SU-DHL-6 (cell line): ENCODE results near the gene TMED1.
"Not testable (repeated sequence)": the region's sequence is repeated elsewhere in the genome, so short reads cannot be mapped to it uniquely, and the experiment has no call there.

Source experiments
- H2AFZ ChIP-seq: fragments of 200-600 bp; sonication (generic); 2 replicates; pipeline ENCODE4 v1.6.1; 2014; ENCODE audit warnings: low read depth, mild to moderate bottlenecking, moderate library complexity, mixed read lengths, antibody characterized with exemption, low read length; ENCODE audit not compliant: severe bottlenecking
- H3F3A ChIP-seq: fragments of 200-600 bp; shearing (Covaris generic); 2 replicates; pipeline ENCODE4 v1.6.0; 2016; ENCODE audit warnings: antibody characterized with exemption, mild to moderate bottlenecking; ENCODE audit not compliant: insufficient read depth
- H3K27ac ChIP-seq: fragments of 200-600 bp; sonication (generic); 2 replicates; pipeline ENCODE4 v1.5.1; 2016; ENCODE audit warnings: low read depth, mild to moderate bottlenecking, low read length, moderate library complexity, mixed read lengths
- H3K27me3 ChIP-seq: fragments of 200-600 bp; sonication (generic), shearing (Covaris generic); 2 replicates; pipeline ENCODE4 v1.6.0; 2014; ENCODE audit warnings: mild to moderate bottlenecking, low read length
- H3K36me3 ChIP-seq: fragments of 200-600 bp; sonication (generic); 2 replicates; pipeline ENCODE4 v1.6.1; 2014; ENCODE audit warnings: mild to moderate bottlenecking, low read length, mixed read lengths
- H3K4me2 ChIP-seq: fragments of 300-600, 200-600 bp; shearing (Covaris generic), sonication (generic); 2 replicates; pipeline ENCODE4 v1.6.0; 2014; ENCODE audit warnings: low read length, low read depth, mild to moderate bottlenecking; ENCODE audit not compliant: poor library complexity, severe bottlenecking
- H3K4me3 ChIP-seq: fragments of 200-600 bp; sonication (generic); 2 replicates; pipeline ENCODE4 v1.5.1; 2014; ENCODE audit warnings: antibody characterized with exemption, low read length, mild to moderate bottlenecking, mixed read lengths; ENCODE audit not compliant: insufficient read depth, poor library complexity, severe bottlenecking
- H3K79me2 ChIP-seq: fragments of 200-600 bp; sonication (generic); 2 replicates; pipeline ENCODE4 v1.6.1; 2014; ENCODE audit warnings: mild to moderate bottlenecking, low read length, moderate library complexity; ENCODE audit not compliant: insufficient read depth
- H3K9ac ChIP-seq: fragments of 200-600 bp; sonication (generic); 2 replicates; pipeline ENCODE4 v1.7.0; 2014; ENCODE audit warnings: mild to moderate bottlenecking, low read length
- H3K9me2 ChIP-seq: fragments of 200-600 bp; sonication (generic); replicated peaks from 2 replicates; pipeline ENCODE4 v1.6.1; 2014; ENCODE audit warnings: low read length; ENCODE audit not compliant: insufficient read depth
- H3K9me3 ChIP-seq: fragments of 200-600 bp; sonication (generic); 2 replicates; pipeline ENCODE4 v1.6.1; 2014; ENCODE audit warnings: low read length, mixed read lengths; ENCODE audit not compliant: insufficient read depth
- H4K20me1 ChIP-seq: fragments of 200-600 bp; sonication (generic); 2 replicates; pipeline ENCODE4 v1.6.1; 2014; ENCODE audit warnings: low read depth, mild to moderate bottlenecking, antibody characterized with exemption, low read length, moderate library complexity, mixed read lengths
- EZH2phosphoT487 ChIP-seq: fragments of 200-600 bp; sonication (generic), shearing (Covaris generic); conservative IDR thresholded peaks from 2 replicates; pipeline ENCODE4 v1.6.1; 2018; ENCODE audit warnings: mild to moderate bottlenecking, antibody characterized with exemption, low read length, moderate library complexity, mixed read lengths
- TF ChIP-seq, protein P1 (sequence below): fragments of 200-600 bp; sonication (generic); IDR thresholded peaks from one replicate; pipeline ENCODE4 v1.5.1; 2017; ENCODE audit warnings: antibody characterized with exemption, mild to moderate bottlenecking, low read length, moderate library complexity; ENCODE audit not compliant: insufficient read depth, poor library complexity, severe bottlenecking

The TMED1 gene

DNA sequence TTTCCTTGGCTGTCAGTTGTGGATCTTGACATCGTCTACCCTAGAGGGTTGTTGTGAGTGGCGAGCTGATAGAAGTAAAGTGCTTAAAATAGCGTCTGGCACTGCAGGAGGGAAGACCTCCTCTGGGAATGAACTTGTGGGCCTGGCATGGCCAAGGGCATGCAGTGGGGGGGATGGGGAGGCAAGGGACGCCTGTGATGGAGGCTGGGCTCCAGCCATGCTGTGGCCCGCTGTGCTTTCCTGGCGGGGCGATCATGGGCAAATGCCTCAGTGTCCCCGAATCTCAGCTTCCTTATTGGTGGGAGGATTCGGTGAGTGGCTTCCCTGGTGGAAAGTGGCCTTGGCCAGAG is 46.1 kb upstream of the TMED1 start:
- no peak overlapping the region for H2AFZ ChIP-seq
- H3K9ac ChIP-seq = no peak overlapping the region
- no peak for TF ChIP-seq EZH2phosphoT487
- TF ChIP-seq, protein P1, sequence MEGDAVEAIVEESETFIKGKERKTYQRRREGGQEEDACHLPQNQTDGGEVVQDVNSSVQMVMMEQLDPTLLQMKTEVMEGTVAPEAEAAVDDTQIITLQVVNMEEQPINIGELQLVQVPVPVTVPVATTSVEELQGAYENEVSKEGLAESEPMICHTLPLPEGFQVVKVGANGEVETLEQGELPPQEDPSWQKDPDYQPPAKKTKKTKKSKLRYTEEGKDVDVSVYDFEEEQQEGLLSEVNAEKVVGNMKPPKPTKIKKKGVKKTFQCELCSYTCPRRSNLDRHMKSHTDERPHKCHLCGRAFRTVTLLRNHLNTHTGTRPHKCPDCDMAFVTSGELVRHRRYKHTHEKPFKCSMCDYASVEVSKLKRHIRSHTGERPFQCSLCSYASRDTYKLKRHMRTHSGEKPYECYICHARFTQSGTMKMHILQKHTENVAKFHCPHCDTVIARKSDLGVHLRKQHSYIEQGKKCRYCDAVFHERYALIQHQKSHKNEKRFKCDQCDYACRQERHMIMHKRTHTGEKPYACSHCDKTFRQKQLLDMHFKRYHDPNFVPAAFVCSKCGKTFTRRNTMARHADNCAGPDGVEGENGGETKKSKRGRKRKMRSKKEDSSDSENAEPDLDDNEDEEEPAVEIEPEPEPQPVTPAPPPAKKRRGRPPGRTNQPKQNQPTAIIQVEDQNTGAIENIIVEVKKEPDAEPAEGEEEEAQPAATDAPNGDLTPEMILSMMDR = no peak
- H3K27me3 ChIP-seq = no peaks in the 10 kb centered on the region
- H3K9me3 ChIP-seq = no peaks in the 10 kb centered on the region
- H3F3A ChIP-seq = peaks cover 9% of the 10 kb centered on the region
- H3K4me3 ChIP-seq = no peak overlapping the region
- no peaks in the 10 kb centered on the region for H3K36me3 ChIP-seq
- H3K79me2 ChIP-seq = peaks cover 90% of the 10 kb centered on the region
- no peak overlapping the region for H3K4me2 ChIP-seq
- no peak overlapping the region for H3K27ac ChIP-seq
- H3K9me2 ChIP-seq = no peaks in the 10 kb centered on the region
- no peaks in the 10 kb centered on the region for H4K20me1 ChIP-seq

- H3K4me2 ChIP-seq = no peak overlapping the region
- no peaks in the 10 kb centered on the region for H3K27me3 ChIP-seq
- H3K36me3 ChIP-seq = no peaks in the 10 kb centered on the region
- H3K79me2 ChIP-seq = peaks cover 90% of the 10 kb centered on the region
- H3K4me3 ChIP-seq = no peak overlapping the region
- H3K9me2 ChIP-seq = no peaks in the 10 kb centered on the region
- no peak overlapping the region for H3K9ac ChIP-seq
- TF ChIP-seq, protein P1 = no peak
- TF ChIP-seq EZH2phosphoT487 = no peak
- H2AFZ ChIP-seq = no peak overlapping the region
- H3K9me3 ChIP-seq = no peaks in the 10 kb centered on the region
- no peaks in the 10 kb centered on the region for H4K20me1 ChIP-seq
- peaks cover 9% of the 10 kb centered on the region for H3F3A ChIP-seq
- H3K27ac ChIP-seq = no peak overlapping the region
These were observed 45.5 kb upstream of the TMED1 start for GRCh38 chr19:10881403-10882107.

GRCh38 chr19:10878253-10878652 is 42.2 kb upstream of the TMED1 start:
- no peak for TF ChIP-seq EZH2phosphoT487
- TF ChIP-seq, protein P1 = no peak

GRCh38 chr19:10877608-10878007 is 41.6 kb upstream of the TMED1 start:
- H3K36me3 ChIP-seq, H3K4me3 ChIP-seq, H3K9me2 ChIP-seq, H2AFZ ChIP-seq, H3K27me3 ChIP-seq, H3K9me3 ChIP-seq, H4K20me1 ChIP-seq: not testable (repeated sequence)
- Histone ChIP-seq H3K4me2 (peak overlapping the region; percentile 58), H3K27ac (peak overlapping the region; percentile 72), H3K9ac (peak overlapping the region; percentile 52), H3K79me2 (peaks cover 86% of the 10 kb centered on the region), H3F3A (peaks cover 14% of the 10 kb centered on the region)

More at GRCh38 chr19:10878253-10878652, 42.2 kb upstream of the TMED1 start:
- no peaks in the 10 kb centered on the region for H3K36me3 ChIP-seq
- H3K4me3 ChIP-seq = peak overlapping the region; percentile 9
- H3K9me3 ChIP-seq = no peaks in the 10 kb centered on the region
- H3K9ac ChIP-seq = peak overlapping the region; percentile 52
- H3K27me3 ChIP-seq = no peaks in the 10 kb centered on the region
- H3K9me2 ChIP-seq = no peaks in the 10 kb centered on the region
- H3K79me2 ChIP-seq = peaks cover 86% of the 10 kb centered on the region
- H3F3A ChIP-seq = peaks cover 9% of the 10 kb centered on the region
- H4K20me1 ChIP-seq = no peaks in the 10 kb centered on the region
- no peak overlapping the region for H2AFZ ChIP-seq
- H3K4me2 ChIP-seq = peak overlapping the region; percentile 58
- peak overlapping the region; percentile 72 for H3K27ac ChIP-seq
